ENCODE data around the gene RAD51C.

- TF ChIP-seq CTCF (optimal IDR thresholded peaks at IDR 0.05 in 1 of 3, IDR thresholded peaks at IDR 0.05 in 1 of 3, conservative IDR thresholded peaks at IDR 0.05 in 1 of 3; ENCODE audit: extremely low read depth in 1 of 3, insufficient read depth in 2 of 3, low read length in 3 of 3): no peak
- TF ChIP-seq EZH2 (IDR thresholded peaks at IDR 0.05; ENCODE audit: low read length): no peak
Measured at GRCh38 chr17:58722274-58722673, 29.9 kb downstream of the RAD51C start.
